DMS153 treated with DMSO at 0.1 percent for 48 hours (cell line): ENCODE results near the gene FRMD3.
A peak's percentile ranks its signal among the peaks of the same experiment; 100 is the strongest.

Source experiments
- DNase-seq: peaks from one replicate; lab custom pipeline; 2025; ENCODE audit not compliant: unreplicated experiment; lab: John Stamatoyannopoulos, UW

FRMD3 gene

DNA sequence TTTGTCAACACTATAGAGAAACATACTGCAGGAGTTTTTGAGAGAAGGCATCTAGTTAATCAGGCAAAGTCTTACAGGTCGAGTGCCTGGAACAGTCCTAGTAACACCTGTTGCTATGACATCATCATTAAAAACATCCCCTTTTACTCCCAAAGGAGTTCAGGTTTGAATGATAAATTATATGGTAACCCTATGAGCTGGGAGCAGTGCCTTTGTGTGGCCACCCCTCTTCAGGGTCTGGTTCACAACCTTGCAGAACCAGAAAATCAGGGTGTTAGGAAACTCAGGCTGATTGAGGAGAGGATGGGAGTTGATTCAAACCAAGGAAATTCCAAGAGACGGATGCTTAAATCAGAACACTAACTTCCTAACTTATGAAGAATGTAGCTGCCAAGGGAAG is 296.1 kb downstream of the FRMD3 start:
- DNase-seq = no peak

DNA sequence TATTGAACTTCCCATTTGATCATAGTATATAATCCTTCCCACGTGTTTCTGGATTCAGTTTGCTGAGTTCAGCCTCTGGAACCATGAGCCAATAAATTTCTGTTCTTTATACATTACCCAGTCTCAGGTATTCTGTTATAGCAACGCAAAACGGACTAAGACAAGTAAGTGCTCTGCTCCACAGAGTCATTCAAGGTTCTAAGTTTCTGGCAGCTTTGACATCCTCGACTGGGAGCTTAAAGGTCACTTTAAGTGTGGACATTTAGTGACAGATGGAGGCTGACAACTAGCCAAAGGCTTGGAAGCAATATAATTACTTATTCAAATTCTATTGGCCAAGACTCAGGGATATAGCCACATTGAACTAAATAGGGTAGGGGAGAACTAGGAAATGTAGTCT is 297.5 kb downstream of the FRMD3 start:
- DNase-seq = no peak

DNA sequence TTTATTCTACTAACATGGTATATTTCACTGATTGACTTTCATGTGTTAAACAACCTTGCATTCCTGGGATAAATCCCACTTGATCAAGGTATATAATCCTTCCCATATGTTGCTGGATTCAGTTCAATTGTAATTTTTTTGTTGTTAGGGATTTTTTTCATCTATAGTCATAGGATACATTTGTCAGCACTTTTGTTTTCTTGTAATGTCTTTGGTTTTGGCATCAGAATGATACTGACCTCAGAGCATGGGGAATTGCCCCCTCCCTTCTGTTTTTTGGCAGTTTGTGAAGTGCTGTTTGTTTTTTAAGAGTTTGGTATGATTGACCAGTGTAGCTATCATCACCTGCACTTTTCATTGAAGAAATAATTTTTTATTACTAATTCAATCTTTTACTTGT is 298.5 kb downstream of the FRMD3 start:
- DNase-seq = no peak

DNA sequence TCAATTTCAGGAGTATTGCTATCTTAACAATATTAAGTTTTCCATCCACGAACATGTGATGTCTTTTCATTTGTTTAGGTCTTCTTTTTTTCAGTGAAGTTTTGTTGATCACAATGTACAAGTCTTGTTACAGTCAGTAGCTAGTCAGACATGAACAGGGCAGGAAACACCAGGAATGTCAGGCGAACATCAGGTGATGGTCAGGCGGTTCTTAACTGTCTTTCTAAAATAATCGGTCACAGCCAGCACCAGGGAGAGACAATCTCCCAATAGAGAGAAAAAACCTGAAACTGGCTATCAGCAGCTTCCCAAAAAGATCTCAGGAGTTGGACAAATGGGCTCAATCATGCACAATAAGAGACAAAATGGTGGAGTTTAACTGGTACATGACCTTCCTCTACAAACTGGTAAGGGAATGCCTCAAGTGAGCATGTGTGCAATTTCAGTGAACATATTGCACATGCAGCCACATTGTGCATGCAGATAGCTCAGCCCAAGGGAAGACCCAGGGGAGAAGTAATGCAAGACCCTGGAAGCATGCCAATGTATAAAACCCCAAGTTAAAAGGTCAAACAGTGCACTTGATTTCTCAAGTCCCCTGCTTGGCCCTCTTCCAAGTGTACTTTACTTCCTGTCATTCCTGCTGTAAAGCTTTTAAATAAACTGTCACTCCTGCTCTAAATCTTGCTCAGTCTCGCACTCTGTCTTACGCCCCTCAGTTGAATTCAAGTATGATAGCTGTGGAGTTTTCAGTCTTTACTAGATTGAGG is 299.1 kb downstream of the FRMD3 start:
- peak; percentile 35 for DNase-seq

DNA sequence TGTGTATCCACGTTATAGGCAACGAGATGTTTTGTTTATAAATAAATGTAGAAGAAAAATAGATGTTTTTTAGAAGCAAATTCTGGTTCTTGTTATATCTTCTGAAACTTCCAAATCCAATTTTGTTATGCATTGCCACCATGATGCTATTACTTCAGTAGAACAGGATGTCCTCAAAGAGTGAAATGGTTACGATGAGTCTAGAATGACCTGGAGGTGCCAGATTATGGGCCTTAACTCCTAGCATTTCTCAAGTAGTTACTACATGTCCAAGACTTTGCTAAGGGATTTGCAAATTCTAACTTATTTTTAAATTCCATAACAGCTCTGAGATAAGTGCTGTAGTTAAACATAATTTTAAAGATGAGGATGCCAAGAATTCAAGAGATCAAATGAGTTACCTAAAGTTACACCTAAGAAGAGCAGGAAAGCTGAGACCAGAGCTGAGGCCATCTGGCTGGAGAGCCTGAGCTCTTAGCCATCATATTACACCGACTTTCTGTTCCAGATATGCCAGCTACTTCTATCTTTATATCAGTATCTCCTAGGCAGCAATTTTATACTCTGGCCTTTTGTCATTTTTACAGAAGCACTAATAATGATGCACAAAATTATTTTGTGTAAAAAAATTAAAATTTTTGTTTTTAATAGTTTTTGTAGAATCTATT is 302.0 kb downstream of the FRMD3 start:
- DNase-seq = no peak

DNA sequence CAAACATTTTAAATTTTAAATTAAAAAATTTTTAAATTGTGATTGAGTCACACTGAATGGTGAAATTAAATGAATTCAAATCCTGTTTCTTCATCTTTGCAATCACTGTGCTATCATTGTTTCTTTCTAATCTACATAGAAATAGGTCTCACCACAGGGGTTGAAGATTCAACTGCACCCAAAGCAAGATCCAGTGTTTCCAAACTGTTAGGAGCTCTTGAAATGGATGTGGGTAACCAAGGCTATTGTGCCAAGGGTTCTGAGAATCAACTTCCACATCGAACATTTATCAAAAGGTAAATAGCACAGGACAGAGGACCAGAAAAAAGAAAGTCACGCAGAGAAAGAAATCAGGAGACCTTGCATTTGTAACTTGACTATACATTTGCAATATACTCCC is 302.7 kb downstream of the FRMD3 start:
- no peak for DNase-seq

DNA sequence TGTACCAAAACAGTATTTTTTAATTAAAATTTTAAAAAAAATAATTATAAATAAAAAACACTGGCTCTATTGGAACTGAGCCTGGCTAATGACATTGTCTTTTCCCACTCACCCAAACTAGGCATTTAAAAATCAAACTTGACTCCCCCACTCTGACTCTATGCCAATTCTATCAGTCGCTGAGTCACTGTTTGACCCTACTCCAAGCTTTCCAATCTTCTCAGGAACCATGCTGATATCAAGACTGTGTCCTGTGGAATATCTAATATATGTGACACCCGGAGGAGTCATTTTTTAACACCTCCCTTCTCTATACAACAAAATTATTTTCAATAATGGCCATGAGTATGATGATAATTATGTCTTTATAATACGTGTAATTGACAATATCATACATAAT is 303.7 kb downstream of the FRMD3 start:
- no peak for DNase-seq

DNA sequence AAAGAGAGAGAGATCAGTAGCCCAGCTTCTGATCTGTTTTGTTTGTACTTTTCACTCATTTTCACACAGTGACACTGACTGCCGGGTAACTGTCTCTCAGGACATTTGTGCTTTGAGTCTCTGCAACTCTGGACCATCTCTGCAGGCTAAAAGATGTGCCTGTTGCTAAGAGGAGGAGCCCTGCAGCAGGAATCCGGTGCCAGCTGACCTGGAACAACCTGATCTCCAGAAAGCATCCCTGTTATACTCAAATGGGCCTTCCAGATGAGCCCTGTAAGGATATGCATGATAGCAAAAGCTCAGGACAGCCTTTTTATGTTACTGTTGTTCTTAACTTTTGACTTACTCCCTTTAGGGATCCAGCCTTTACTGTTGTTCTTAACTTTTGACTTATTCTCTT is 304.6 kb downstream of the FRMD3 start:
- no peak for DNase-seq

DNA sequence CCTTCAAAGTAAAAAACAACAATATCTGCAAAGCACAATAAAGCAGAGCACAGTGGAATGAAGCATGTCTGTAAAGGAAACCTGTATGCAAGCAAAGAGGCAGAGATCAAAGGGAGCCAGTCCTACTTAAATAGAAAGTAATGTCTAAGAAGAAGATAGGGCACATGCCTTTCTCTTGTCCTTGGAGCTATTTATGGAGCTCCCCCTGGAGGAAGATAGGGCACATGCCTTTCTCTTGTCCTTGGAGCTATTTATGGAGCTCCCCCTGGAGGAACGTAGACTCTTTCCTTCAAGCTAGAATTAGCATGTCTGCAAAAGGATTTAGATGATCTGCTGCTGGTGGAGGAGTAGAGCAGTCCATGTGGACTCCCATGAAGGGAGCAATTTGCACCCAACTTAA is 307.2 kb downstream of the FRMD3 start:
- no peak for DNase-seq

DNA sequence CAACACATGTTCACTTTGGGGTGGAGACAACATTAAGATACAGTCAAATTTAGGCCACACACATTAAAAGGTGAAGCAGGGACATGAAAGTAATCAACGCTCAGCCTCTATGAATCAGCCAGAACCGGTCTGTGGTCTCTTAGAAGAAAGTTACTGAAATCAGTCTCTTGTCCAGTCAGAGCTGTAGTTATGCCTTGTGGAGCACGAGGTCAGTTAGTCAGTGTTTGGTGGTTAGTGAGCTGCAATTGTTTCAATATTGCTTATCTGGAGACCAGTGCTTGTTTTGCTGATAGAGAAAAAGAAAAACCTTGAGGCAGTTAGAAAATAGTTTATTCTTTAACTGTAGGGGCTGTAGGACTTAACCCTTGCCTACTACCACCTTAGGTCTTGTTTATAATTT is 317.5 kb downstream of the FRMD3 start:
- no peak for DNase-seq

DNA sequence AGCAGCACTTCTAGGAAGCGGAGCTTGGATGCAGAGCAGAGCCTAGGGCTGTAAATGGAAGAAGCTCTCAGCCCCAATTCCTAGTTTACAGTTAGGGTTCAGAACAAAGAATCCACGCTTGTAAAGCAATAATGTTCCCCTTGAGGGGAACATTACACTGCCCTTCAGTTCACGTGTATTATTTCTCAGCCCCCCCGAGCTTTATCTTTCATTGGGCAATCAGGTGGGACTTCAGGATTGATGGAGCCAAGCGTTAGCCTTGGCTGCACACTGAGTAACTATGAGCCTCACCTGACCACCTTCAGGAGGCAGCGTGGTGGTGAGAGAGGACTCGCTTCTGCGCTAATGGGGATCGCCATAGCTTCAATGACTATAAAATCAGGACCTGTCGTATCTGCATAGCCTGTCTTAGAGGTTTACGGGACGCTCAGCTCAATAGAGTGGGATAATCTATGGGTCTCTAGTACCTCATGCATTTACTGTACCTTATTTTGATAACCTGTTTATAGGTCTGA is 318.2 kb downstream of the FRMD3 start:
- peak; percentile 49 for DNase-seq

DNA sequence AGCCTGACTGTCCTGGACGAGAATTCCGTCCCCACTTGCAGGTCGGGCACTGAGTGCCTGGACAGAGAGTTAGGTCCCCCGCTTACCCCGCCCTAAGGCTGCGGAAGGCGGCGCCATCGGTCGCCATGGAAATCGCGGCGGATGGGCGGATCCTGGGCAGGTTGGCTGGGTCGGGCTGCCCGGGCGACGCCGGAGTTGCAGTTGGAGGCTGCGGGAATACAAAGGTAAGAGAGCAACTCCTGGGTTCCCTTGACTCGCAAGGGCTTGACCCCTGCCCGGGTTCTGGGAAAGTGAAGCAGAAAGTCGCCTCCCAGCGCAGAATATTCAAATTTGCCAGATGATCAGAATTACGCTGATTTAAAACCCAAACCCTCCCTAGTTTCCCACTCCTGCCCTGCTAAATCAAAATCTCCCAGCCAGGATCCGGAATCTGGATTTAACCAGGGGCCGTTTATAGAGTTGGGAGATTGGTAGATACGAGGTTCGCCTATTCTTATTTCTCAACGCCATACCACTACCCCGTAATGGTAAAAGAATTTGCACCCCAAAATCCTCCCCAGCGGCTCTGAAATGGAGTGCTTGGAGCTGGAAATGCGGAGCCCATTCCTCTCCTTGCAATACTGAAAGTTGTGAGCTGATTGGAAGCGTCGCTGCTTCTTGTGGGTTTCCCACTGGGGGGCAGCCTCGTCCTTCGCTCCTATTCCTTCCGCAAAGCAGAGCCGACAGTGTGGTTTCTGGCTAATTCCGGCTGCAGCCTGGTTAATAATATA is 318.9 kb downstream of the FRMD3 start:
- peak; percentile 94 for DNase-seq

DNA sequence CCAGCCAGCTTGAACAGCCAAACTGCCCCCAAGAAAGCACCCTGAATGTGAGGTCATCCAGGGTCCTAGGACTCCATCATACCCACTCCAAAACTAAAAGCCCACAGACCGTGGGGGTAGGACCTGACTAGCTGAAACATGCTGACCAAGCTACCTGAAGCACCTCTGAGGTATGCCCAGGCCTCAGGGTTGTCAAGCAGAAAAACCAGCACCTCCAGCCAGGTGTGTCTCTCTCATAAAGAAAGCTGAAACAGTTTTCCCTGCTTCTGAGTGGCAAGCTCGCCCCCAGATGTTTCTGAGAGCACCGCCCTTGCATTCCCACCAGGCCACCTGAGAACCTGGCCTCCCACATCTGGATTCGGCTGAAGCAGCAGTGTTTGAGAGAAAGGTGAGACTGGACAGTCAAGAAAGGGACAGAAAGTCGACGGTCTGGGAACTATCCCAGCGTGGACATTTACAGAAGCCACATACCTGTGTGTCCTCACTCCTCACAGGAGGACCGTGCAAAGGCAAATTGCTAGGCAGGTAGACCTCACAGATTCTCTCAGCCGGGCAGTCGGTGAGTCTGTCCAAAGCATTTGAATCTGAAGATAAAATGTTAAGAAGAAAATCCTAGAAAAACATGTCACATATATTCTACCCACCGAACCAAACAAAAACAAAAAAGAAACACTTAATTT is 319.6 kb downstream of the FRMD3 start:
- DNase-seq = no peak

DNA sequence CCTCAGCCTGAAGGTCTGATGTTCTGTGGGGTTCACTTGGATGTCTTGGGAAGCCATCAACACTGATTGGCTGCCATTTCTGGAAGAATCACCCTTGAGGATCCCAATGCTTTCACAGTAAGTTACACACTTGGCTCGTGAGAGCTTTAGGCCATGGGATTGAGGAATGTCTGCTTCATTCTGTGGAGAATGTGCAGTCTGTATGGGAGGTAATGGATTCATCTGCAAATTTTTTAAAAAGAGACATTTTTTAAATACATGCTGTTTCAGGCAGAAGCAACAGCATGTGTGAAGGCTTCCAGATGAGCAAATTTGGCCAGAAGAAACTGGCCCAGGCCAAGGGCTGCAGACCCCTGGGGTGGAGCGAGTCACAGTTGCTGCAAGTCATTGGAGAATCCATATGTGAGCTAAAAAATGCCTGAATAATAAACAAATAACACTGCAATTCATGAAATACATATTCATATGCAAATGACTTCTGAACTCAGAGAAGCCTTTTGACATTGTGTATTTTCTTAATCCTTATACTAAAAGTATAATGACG is 328.9 kb downstream of the FRMD3 start:
- no peak for DNase-seq

DNA sequence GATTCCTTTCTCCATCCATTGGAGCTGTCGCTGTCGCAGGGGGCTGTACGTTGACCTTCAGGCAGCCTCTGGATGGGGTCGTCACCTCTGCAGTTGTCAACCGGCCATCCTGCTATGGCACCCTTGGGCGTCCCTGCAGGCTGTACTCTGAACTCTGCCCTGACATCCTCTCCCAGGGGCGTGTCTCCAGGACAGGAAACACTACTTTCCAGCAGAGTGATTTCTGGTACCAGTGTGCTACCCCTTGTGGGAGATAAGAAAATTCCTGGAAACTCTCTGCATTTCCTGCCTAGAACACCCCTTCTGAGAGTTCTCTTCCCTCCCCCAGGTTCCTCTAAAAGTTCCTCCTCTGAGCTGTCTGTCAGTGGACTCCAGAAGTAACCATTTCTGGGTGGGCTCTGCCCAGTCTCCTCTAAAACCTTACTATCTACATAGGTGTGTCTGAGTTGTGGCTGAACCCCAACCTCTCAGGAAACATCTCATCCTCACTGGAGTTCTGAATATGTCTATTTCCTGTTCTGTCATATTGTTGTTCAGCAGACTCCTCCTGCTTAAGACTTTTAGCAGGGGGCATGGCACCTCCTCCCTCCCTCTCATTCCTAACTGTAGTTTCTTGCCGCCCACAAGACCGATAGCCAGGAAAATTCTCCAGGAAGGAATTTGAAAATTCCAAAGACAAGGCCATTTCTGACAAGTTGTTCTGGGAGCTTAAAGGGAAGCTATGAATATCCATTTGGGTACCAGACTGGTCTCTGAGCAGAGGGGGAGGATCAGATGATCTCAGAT is 329.9 kb downstream of the FRMD3 start:
- DNase-seq = no peak

DNA sequence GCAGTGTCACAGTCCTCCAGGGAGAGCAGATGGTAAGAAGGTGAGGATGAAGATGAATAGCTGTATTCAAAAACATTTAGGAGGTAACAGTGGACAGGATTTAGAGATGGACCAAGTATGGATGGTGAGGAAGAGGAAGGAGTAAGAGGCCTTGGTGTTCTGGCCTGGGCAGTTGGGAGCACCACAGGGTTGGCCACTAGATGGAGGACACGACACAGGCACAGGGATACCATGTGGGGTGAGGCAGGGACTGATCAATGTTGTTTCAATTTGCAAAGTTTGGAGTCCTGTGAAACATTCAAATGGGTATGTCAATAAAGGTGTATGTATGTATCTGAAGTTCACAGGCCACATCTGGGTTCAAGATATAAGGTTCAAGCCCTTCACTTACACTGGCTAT is 334.2 kb downstream of the FRMD3 start:
- no peak for DNase-seq

DNA sequence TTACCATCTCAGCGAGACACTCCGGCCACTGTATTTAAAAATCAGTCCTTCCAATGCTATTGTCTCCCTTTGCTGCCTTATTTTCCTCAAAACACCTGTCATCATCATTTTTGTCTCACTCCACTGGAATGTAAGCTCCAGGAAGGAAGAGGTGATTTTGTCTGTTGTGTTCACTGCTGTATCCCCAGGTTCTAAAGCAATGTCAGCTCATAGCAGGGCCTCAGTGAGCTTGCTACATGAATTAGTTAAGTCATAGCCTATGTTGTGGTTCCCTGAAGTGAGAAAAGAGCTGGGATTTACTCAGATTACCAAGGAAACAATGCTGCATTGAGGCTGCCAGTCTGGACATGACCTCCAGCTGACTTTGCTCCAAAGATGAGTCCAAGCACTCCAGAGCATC is 337.7 kb downstream of the FRMD3 start:
- no peak for DNase-seq

DNA sequence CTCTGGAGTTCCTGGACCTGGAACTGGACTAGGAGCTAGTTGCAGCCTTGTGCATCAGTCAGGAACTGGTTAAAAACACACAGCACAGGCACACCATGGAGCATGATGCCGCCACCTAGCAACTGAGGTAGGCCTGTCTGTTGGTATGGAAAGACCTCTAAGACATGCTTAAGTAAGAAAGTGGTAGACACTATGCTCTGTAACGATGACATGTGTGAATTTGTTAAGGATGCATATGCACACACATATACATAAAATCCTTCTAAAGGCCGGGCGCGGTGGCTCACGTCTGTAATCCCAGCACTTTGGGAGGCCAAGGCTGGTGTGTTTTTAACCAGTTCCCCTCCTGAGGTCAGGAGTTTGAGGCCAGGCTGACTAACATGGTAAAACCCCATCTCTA is 338.4 kb downstream of the FRMD3 start:
- DNase-seq = no peak

DNA sequence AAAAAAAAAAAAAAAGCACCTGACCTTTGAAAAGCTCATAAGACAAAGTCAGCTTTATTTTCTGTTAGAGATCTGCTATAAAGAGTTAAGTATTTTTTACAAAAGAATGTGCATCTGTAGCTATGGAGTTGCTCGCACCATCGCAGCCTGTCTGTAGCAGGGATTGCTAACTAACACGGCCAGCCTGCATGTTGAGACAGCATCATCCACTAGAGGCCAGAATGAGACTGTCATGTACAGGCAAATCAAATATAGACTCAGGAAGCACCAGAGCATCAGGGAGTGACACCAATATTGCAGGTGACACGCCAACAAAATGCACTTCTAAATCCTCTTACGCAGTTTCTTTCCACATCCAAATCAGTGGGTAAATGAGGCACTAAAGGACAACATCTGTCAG is 339.0 kb downstream of the FRMD3 start:
- peak; percentile 58 for DNase-seq

DNA sequence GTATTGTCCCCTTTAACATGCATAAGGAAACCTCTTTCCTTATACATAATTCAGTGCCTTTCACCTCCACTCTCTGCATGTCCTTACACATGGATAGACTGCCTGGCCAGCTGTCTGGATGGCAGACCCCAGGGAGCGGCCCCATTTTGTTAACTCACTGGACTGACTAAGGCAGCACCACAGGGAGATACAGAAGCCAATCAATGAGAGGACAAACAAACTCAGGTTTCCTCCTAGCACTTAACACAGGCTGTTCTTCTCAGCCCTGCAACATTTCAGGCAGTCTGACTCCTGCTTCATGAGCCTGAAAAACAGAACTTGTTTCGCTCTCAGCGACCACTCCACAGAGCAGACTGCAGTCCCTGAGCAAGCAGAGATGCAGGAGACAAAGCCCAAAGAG is 339.8 kb downstream of the FRMD3 start:
- DNase-seq = no peak
